NCI-H524 treated with DMSO at 0.1 percent for 48 hours (cell line): ENCODE measurements around the gene MOB1B.
"Not testable (repeated sequence)": the region's sequence is repeated elsewhere in the genome, so short reads cannot be mapped to it uniquely, and the experiment has no call there.

Source experiments
- DNase-seq: peaks from one replicate; lab custom pipeline; 2025; lab: John Stamatoyannopoulos, UW

MOB1B gene

DNA sequence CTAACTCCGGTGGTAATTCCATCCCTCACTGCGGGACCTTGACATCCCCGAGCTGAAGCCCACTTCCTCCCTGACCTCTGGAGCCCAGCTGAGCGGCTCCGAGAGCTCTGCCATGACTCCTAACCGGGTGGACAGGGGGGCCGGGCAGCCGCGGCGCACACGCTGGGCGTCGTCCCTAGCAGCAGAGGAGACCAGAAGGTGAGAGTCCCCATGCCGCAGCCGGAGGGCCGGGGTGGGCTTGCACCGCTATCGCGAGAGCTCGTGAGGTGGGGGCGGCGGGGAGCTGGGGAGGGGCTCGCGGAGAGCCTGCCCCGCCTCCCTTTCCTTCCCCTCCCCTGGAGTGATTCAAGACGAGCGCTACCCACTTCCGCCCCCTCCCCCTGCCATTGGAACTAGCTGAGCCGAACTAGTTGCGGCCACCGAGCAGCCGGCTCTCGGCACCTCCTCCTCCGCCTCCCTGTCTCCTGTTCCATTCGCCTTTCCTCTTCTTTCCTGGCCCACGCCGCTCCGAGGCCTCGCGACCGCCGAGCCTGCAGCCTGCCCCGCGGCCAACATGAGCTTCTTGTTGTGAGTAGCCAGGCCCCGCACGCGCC is at the start of gene MOB1B:
Gene MOB1B (plus strand): TSS at position 386 of the 593 bp plus-strand sequence. CDS start 168 bp downstream, at position 554.
- DNase-seq = peak; percentile 58

DNA sequence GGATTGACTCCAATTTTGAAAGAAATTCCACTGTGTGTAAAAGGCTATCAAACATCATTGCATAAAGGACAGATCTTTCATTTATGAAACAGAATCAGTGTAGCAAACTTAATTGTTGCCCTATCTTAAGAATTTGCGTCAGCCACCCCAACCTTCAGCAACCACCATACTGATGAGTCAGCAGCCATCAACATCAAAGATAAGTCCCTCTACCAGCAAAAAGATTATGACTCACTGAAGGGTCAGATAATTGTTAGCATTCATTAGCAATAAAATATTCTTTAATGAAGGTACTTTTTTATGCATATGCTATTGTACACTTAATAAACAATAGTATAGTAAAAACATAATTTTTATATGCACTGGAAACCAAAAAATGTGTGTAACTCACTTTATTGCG is 46.7 kb upstream of the MOB1B start:
- DNase-seq = no peak

- DNase-seq = no peak
Observed at GRCh38 chr4:70858454-70858853, 43.7 kb upstream of the MOB1B start.

- DNase-seq = no peak
Observed at GRCh38 chr4:70859066-70859465, 43.1 kb upstream of the MOB1B start.

DNA sequence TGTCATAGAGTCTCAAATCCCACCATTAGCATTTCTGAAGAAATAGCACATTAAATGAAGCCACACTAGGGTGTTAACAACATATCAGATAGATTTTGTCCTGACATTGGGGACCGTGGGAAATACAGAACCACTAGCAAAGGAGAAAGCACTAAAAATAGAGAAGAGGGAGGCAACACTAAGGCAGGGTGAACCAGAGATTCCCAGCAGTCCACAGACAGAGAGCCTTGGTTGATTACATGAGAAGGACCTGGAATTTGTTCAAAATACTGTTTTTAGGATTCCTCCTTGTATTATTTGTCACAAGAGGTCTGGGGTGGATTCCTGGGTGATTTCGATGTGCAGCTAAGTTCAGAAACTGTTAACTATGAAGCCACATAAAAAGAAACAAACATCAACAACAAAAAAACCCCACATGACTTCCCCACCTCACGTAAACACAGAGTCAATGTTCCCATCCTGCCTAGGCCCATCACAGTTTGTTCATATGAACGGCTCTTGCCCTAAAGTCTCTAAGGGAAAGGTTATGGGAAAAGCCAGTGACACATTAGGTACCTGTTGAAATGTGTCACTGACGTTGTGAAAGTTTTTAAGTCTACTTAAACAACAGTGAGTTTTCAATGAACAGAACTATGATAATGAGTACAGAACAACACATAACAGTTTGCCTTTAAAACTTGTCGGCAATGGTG is 38.9 kb upstream of the MOB1B start:
- DNase-seq = no peak

DNA sequence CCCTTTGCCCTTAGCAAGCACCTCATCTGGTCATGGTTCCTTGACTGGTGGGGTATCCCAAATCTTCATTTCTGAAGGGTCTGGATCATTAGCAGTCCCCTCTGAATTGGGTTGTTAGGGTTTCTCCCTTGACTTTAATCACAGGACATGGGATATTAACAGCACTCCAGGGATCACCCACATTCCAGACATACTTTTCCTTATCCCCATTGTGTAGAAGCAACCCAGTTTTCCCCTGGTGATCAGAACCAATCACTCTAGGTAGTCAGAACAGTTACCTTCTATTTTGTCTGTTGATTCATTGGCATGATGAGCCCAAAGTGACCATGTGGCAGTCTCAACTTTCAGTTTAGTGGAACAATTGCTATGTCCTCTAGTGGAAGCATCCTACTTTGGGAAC is 33.4 kb upstream of the MOB1B start:
- no peak for DNase-seq

- DNase-seq = no peak
Observed at GRCh38 chr4:70873216-70873615, 29.0 kb upstream of the MOB1B start.

GRCh38 chr4:70874268-70875156 is 27.7 kb upstream of the MOB1B start:
- DNase-seq = no peak

GRCh38 chr4:70877556-70877955 is 24.6 kb upstream of the MOB1B start:
- DNase-seq = no peak

- DNase-seq = no peak
Observed at GRCh38 chr4:70880739-70881138, 21.4 kb upstream of the MOB1B start.

- DNase-seq = no peak
Observed at GRCh38 chr4:70885174-70885573, 17.0 kb upstream of the MOB1B start.

GRCh38 chr4:70892086-70892769 is 9.9 kb upstream of the MOB1B start:
- no peak for DNase-seq

GRCh38 chr4:70893790-70894189 is 8.4 kb upstream of the MOB1B start:
- no peak for DNase-seq

DNA sequence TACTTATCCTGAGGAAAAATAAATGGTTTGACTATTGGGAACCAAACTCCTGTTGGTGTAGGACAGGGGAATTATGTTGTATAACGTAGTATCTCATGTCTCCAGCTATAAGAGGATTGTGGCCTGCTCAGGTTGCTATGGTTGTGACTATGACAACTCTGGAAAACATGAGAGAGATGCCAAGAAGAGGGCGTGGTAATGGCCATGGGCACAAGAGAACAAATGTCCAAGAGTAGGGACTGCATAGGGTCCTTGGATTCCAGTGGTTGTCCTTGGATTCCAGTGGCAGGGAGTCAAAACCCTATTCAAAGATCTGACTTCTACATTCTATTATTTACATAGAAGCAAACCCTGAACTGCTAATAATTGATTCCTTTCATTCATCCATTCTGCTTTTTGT is 6.8 kb upstream of the MOB1B start:
- DNase-seq = no peak

GRCh38 chr4:70895811-70896491 is 6.2 kb upstream of the MOB1B start:
- DNase-seq = no peak

DNA sequence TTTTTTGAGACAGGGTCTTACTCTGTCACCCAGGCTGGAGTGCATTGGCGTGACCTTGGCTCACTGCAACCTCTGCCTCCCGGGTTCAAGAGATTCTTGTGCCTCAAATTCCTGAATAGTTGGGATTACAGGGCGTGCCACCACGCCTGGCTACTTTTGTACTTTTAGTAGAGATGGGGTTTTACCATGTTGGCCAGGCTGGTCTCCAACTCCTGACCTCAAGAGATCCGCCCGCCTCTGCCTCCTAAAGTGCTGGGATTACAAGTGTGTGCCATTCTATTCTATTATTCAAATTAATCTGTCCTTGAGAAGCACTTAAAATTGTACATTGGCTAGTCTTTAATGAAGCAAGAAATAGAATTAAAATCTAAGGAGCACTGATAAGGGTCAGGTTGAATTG is 3.6 kb upstream of the MOB1B start:
- not testable (repeated sequence) for DNase-seq

- DNase-seq = no peak
Observed at GRCh38 chr4:70901607-70901983, 574 bp upstream of the MOB1B start.

GRCh38 chr4:70902577-70903290 is 565 bp downstream of the MOB1B start:
- DNase-seq = no peak

DNA sequence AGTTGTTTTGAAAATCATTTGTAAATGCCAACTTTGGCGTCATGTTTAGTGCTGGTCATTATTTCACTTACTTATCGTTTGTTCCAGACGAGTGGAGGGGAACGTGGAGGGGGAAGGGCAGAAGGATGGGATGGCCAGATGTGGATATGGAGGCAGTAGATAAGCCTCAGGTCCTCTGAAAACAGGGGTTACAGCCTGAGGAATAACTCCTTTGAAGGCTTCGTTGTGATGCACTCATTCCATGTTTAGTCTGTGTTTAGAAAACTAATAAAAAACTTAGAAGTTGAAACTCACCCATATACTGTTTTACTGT is 1.1 kb downstream of the MOB1B start:
- no peak for DNase-seq

DNA sequence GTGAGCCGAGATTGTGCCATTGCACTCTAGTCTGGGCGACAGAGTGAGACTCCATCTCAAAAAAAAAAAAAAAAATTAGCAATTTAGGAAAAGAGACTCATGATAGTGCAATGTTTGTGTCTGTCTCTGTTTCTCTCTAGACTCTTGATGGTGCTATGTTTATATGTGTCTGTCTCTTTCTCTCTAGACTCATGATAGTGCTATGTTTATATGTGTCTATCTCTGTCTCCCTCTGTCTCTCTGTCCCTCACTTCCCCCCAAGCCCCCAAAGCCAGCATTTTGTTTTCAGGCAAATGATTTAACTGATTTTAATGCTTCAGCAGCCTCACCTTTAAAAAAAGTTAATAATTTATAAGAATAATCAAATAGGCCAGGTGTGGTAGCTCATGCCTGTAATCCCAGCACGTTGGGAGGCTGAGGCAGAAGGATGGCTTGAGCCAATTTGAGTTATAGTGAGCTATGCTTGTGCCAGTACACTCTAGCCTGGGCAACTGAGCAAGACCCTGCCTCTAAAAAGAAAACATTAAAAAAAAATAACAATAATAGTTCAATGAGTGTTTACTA is 6.9 kb downstream of the MOB1B start:
- DNase-seq = no peak

- no peak for DNase-seq
Observed at GRCh38 chr4:70914000-70914399, 11.8 kb downstream of the MOB1B start.
